Measurements from ENCODE around the gene GREM2. TPM values are rescaled to one million over a fixed set of nuclear protein-coding genes. Genes with fewer than 3 reads are reported as not detected.

The GREM2 gene
- total RNA-seq, 2 donors from 2014 or later, result under 0.01 TPM; not detected in 1

GRCh38 chr1:240496356-240496755 is 115.6 kb downstream of the GREM2 start:
- Histone ChIP-seq H3K4me1 (no peaks in the 10 kb centered on the region), H3K27me3 (no peaks in the 10 kb centered on the region), H3K27ac (no peak overlapping the region), H3K4me3 (no peak overlapping the region), H3K36me3 (replicated peaks in 1 of 2; ENCODE audit: insufficient read depth in 1 of 2, low read depth in 2 of 2) (no peaks in the 10 kb centered on the region), H3K9me3 (no peaks in the 10 kb centered on the region)
- ATAC-seq (no peak), DNase-seq (no peak)
- 71 to 73% methylated on average over 7 of the region's 7 CpGs for WGBS, 2 donors
- TF ChIP-seq POLR2A (IDR thresholded peaks at IDR 0.05) (no peak), CTCF (IDR thresholded peaks at IDR 0.05) (no peak)
- intact Hi-C loops (cut with DNase I), result no loop called here

DNA sequence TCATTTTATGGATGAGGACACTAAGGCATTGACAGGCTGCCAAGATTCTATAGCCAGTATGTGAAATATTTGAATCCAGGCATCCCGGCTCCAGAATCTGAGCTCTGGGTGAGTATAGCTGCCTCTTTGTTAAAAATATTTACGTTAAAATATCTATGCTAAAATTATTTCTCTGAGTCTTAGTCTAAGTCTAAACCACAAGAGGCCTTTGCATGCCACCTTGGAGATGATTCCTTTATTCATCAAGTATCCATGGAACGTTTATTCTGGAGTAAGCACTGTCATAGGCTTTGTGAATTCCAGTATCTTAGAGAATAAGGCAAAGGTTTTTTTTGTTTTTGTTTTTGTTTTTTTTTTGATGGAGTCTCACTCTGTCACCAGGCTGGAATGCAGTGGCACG is 116.4 kb downstream of the GREM2 start:
- TF ChIP-seq CTCF (IDR thresholded peaks at IDR 0.05) (no peak), POLR2A (IDR thresholded peaks at IDR 0.05) (no peak)
- Histone ChIP-seq H3K27me3 (no peaks in the 10 kb centered on the region), H3K4me3 (no peak overlapping the region), H3K9me3 (no peaks in the 10 kb centered on the region), H3K36me3 (replicated peaks in 1 of 2; ENCODE audit: insufficient read depth in 1 of 2, low read depth in 2 of 2) (no peaks in the 10 kb centered on the region), H3K4me1 (no peaks in the 10 kb centered on the region), H3K27ac (no peak overlapping the region)
- DNase-seq (no peak), ATAC-seq (no peak)
- intact Hi-C loops (cut with DNase I), result no loop called here
- WGBS, 2 donors, result 50 to 57% methylated on average over 4 of the region's 4 CpGs

DNA sequence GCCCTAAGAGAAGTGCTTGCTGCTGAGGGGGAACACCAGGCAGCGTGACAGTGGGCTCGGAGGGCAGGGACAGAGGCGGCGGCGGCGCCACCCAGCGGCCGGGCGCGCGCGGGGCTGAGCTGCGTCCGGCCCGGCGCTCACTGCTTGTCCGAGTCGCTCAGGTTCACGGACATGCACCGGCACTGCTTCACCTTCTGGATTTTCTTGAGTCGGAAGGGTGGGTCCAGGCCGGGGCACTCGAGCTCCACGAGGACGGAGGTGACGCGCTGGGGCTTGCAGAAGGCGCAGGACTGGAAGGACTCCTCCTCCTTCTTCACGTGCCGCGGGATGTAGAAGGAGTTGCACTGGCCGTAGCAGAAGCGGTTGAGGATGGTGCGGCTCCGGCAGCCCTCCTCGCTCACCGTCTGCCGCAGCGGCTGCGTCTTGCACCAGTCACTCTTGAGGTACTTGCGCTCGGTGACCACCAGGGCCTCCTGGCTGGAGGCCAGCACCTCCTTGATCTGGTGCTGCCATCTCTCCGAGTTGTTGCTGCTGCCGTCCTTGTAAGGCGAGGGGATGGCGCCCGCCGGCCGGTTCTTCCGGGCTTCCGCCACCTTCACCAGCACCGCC is 119.0 kb downstream of the GREM2 start:
- no peak for ATAC-seq

GRCh38 chr1:240491796-240492195 is 120.2 kb downstream of the GREM2 start:
- intact Hi-C loops (cut with DNase I), result no loop called here
- Histone ChIP-seq H3K4me3 (no peak overlapping the region), H3K36me3 (replicated peaks in 1 of 2; ENCODE audit: insufficient read depth in 1 of 2, low read depth in 2 of 2) (no peaks in the 10 kb centered on the region), H3K27me3 (no peaks in the 10 kb centered on the region), H3K4me1 (no peaks in the 10 kb centered on the region), H3K27ac (no peak overlapping the region), H3K9me3 (no peaks in the 10 kb centered on the region)
- TF ChIP-seq CTCF (IDR thresholded peaks at IDR 0.05) (no peak), POLR2A (IDR thresholded peaks at IDR 0.05) (no peak)
- ATAC-seq, result no peak
- 66 to 72% methylated on average over 7 of the region's 7 CpGs for WGBS, 2 donors
- no peak for DNase-seq

More for the DNA sequence above, 119.0 kb downstream of the GREM2 start:
- Histone ChIP-seq H3K36me3 (replicated peaks in 1 of 2; ENCODE audit: insufficient read depth in 1 of 2, low read depth in 2 of 2) (no peaks in the 10 kb centered on the region), H3K9me3 (no peaks in the 10 kb centered on the region), H3K4me1 (no peaks in the 10 kb centered on the region), H3K27me3 (no peaks in the 10 kb centered on the region), H3K27ac (no peak overlapping the region), H3K4me3 (no peak overlapping the region)
- intact Hi-C loops (cut with DNase I), result no loop called here
- no peak for TF ChIP-seq POLR2A (IDR thresholded peaks at IDR 0.05)
- TF ChIP-seq CTCF (IDR thresholded peaks at IDR 0.05), result peak in 1 of 7 experiments; percentile 4
- WGBS, 2 donors, result 49 to 83% methylated on average over 18 to 51 of the region's 52 CpGs
- DNase-seq, result peak in 3 of 4 donors; percentile 16 to 59 (median 24)

GRCh38 chr1:240491156-240491555 is 120.8 kb downstream of the GREM2 start:
- DNase-seq, result no peak
- Histone ChIP-seq H3K27ac (no peak overlapping the region), H3K36me3 (replicated peaks in 1 of 2; ENCODE audit: insufficient read depth in 1 of 2, low read depth in 2 of 2) (no peaks in the 10 kb centered on the region)

More at GRCh38 chr1:240491156-240491555, 120.8 kb downstream of the GREM2 start:
- intact Hi-C loops (cut with DNase I), result no loop called here
- Histone ChIP-seq H3K4me1 (no peaks in the 10 kb centered on the region), H3K4me3 (no peak overlapping the region), H3K27me3 (no peaks in the 10 kb centered on the region), H3K9me3 (no peaks in the 10 kb centered on the region)
- no peak for ATAC-seq
- 58 to 66% methylated on average over 5 of the region's 5 CpGs for WGBS, 2 donors
- TF ChIP-seq POLR2A (IDR thresholded peaks at IDR 0.05) (no peak), CTCF (IDR thresholded peaks at IDR 0.05) (no peak)
